Neural cell (in vitro differentiated cells): Measurements from ENCODE around the gene CHST11. TPM values are rescaled to one million over a fixed set of nuclear protein-coding genes. Genes with fewer than 3 reads are reported as not detected.

Experiments
- H2AFZ ChIP-seq: fragments of 200-600, 300-800 bp; sonication (generic), shearing (Covaris generic); 2 replicates; pipeline ENCODE4 v1.6.0; 2014; ENCODE audit warnings: low read depth, mild to moderate bottlenecking, antibody characterized with exemption, low read length, moderate library complexity
- H3F3A ChIP-seq: fragments of 200-600 bp; shearing (Covaris generic); 2 replicates; pipeline ENCODE4 v1.6.1; 2016; ENCODE audit warnings: mild to moderate bottlenecking, moderate library complexity, mixed read lengths, antibody characterized with exemption, low read length; ENCODE audit not compliant: insufficient read depth, poor library complexity, severe bottlenecking
- H3K27ac ChIP-seq: fragments of 200-600, 300-800 bp; sonication (generic), shearing (Covaris generic); 2 replicates; pipeline ENCODE4 v1.5.1; 2014; ENCODE audit warnings: mild to moderate bottlenecking, low read length, moderate library complexity
- H3K27me3 ChIP-seq: fragments of 300-800, 200-600 bp; sonication (generic), shearing (Covaris generic); 2 replicates; pipeline ENCODE4 v1.6.0; 2014; ENCODE audit warnings: mild to moderate bottlenecking, low read depth, low read length, moderate library complexity; ENCODE audit not compliant: insufficient read depth
- H3K36me3 ChIP-seq: fragments of 300-800, 200-600 bp; sonication (generic), shearing (Covaris generic); 2 replicates; pipeline ENCODE4 v1.5.1; 2014; ENCODE audit warnings: mild to moderate bottlenecking, antibody characterized with exemption, low read length, moderate library complexity; ENCODE audit not compliant: insufficient read depth
- H3K4me2 ChIP-seq: fragments of 300-800, 200-600 bp; sonication (generic), shearing (Covaris generic); 2 replicates; pipeline ENCODE4 v1.6.0; 2014; ENCODE audit warnings: mild to moderate bottlenecking, low read length
- H3K4me3 ChIP-seq: fragments of 300-800, 200-600 bp; sonication (generic), shearing (Covaris generic); 2 replicates; pipeline ENCODE4 v1.5.1; 2014; ENCODE audit warnings: mild to moderate bottlenecking, low read length, moderate library complexity
- H3K79me2 ChIP-seq: fragments of 200-600 bp; shearing (Covaris generic); replicated peaks from 2 replicates; pipeline ENCODE4 v1.6.0; 2014; ENCODE audit warnings: mild to moderate bottlenecking, low read length, moderate library complexity; ENCODE audit not compliant: insufficient read depth
- H3K9ac ChIP-seq: fragments of 300-800, 200-600 bp; sonication (generic), shearing (Covaris generic); 2 replicates; pipeline ENCODE4 v1.6.1; 2016; ENCODE audit warnings: mild to moderate bottlenecking, low read length, mixed read lengths
- H3K9me2 ChIP-seq: fragments of 200-600 bp; shearing (Covaris generic); 2 replicates; pipeline ENCODE4 v1.6.1; 2016; ENCODE audit warnings: mild to moderate bottlenecking, low read length, mixed read lengths; ENCODE audit not compliant: insufficient read depth
- H3K9me3 ChIP-seq: fragments of 200-600, 300-800 bp; sonication (generic), shearing (Covaris generic); 2 replicates; pipeline ENCODE4 v1.6.1; 2016; ENCODE audit warnings: mild to moderate bottlenecking, mixed run types, low read length, moderate library complexity, mixed read lengths
- H4K20me1 ChIP-seq: fragments of 200-600 bp; shearing (Covaris generic); 2 replicates; pipeline ENCODE4 v1.6.1; 2016; ENCODE audit warnings: mild to moderate bottlenecking, mixed run types; ENCODE audit not compliant: insufficient read depth
- EP300 ChIP-seq: fragments of 450-650 bp; conservative IDR thresholded peaks from 2 replicates; pipeline ENCODE4 v1.6.1; 2014; ENCODE audit warnings: antibody characterized with exemption, mild to moderate bottlenecking, moderate library complexity; ENCODE audit not compliant: poor library complexity, severe bottlenecking
- EZH2 ChIP-seq: fragments of 200-600, 300-800 bp; shearing (Covaris generic), sonication (generic); IDR thresholded peaks from 2 replicates; pipeline ENCODE4 v1.6.1; 2014; ENCODE audit warnings: antibody characterized with exemption, low read length, borderline replicate concordance, mild to moderate bottlenecking; ENCODE audit not compliant: insufficient read depth, poor library complexity, severe bottlenecking
- MXI1 ChIP-seq: fragments of 450-650 bp; conservative IDR thresholded peaks from 2 replicates; pipeline ENCODE4 v1.6.1; 2014; ENCODE audit warnings: antibody characterized with exemption, mild to moderate bottlenecking; ENCODE audit not compliant: poor library complexity, severe bottlenecking
- POLR2AphosphoS5 ChIP-seq: IDR thresholded peaks from 2 replicates; pipeline ENCODE4 v1.6.1; 2012
- RAD21 ChIP-seq: fragments of 450-650 bp; conservative IDR thresholded peaks from 2 replicates; pipeline ENCODE4 v1.6.1; 2014; ENCODE audit warnings: antibody characterized with exemption, mild to moderate bottlenecking, moderate library complexity
- SMC3 ChIP-seq: fragments of 450-650 bp; conservative IDR thresholded peaks from 2 replicates; pipeline ENCODE4 v1.6.1; 2014; ENCODE audit warnings: antibody characterized with exemption, mild to moderate bottlenecking, moderate library complexity; ENCODE audit not compliant: poor library complexity
- TAF1 ChIP-seq: IDR thresholded peaks from 2 replicates; pipeline ENCODE4 v1.6.1; 2012; ENCODE audit warnings: low read depth
- polyA plus RNA-seq: library from polyadenylated mRNA; depleted of rRNA; stranded (reverse); fragments of >200 nt; gene quantifications from 2 replicates; pipeline ENCODE4 v1.2.3, GENCODE V29; 2014
- TF ChIP-seq, protein P1 (sequence below): IDR thresholded peaks from 2 replicates; pipeline ENCODE4 v1.6.1; 2012; ENCODE audit warnings: borderline replicate concordance
- TF ChIP-seq, protein P2 (sequence below): fragments of 450-650 bp; IDR thresholded peaks from 2 replicates; pipeline ENCODE4 v1.5.1; 2014; ENCODE audit warnings: antibody characterized with exemption, mild to moderate bottlenecking, moderate library complexity; ENCODE audit not compliant: poor library complexity, severe bottlenecking

The CHST11 gene
- polyA plus RNA-seq, 1 donor from 2014 or later: 15.0 TPM

DNA sequence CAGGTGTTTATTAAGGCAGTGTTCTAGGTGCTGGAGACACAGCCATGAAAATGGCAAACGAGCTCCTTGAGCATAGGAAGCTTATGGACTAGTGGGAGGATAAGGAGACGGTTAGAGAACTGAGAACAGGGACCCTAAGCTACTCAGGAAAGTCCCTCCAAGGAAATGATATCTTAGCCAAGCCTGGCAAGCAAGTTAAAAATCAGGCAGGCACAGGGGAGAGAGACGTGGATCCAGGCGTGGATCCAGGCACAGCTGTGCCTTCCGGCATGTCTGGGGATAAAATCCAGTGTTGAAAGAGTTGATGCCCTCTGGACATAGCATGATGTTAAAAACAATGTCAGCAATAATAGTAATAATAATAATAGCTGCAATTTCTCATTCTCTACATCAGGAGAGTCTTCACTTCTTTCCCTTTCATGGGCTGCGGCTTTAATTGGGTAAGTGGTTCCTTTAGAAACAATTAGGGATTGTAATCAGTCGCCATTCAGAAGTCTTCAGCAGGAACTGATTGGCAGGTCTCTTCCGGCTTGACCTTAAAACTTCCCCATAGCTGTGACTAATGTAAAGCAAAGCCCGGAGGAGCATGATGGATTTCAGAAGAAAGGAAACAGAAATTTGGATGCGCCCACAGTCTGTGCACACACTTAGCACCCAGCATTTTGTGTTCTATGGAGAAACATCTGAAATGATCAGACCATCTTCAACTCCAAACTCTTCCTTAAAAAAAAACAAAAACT lies 271.1 kb downstream of the CHST11 start:
- H3K9me2 ChIP-seq: no peaks in the 10 kb centered on the region
- no peaks in the 10 kb centered on the region for H3K79me2 ChIP-seq
- no peak for TF ChIP-seq SMC3
- no peak for TF ChIP-seq MXI1
- TF ChIP-seq EZH2: no peak
- TF ChIP-seq EP300: no peak
- TF ChIP-seq POLR2AphosphoS5: no peak
- TF ChIP-seq, protein P1, sequence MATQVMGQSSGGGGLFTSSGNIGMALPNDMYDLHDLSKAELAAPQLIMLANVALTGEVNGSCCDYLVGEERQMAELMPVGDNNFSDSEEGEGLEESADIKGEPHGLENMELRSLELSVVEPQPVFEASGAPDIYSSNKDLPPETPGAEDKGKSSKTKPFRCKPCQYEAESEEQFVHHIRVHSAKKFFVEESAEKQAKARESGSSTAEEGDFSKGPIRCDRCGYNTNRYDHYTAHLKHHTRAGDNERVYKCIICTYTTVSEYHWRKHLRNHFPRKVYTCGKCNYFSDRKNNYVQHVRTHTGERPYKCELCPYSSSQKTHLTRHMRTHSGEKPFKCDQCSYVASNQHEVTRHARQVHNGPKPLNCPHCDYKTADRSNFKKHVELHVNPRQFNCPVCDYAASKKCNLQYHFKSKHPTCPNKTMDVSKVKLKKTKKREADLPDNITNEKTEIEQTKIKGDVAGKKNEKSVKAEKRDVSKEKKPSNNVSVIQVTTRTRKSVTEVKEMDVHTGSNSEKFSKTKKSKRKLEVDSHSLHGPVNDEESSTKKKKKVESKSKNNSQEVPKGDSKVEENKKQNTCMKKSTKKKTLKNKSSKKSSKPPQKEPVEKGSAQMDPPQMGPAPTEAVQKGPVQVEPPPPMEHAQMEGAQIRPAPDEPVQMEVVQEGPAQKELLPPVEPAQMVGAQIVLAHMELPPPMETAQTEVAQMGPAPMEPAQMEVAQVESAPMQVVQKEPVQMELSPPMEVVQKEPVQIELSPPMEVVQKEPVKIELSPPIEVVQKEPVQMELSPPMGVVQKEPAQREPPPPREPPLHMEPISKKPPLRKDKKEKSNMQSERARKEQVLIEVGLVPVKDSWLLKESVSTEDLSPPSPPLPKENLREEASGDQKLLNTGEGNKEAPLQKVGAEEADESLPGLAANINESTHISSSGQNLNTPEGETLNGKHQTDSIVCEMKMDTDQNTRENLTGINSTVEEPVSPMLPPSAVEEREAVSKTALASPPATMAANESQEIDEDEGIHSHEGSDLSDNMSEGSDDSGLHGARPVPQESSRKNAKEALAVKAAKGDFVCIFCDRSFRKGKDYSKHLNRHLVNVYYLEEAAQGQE: no peak
- no peak for TF ChIP-seq TAF1
- no peak for TF ChIP-seq RAD21
- TF ChIP-seq, protein P2, sequence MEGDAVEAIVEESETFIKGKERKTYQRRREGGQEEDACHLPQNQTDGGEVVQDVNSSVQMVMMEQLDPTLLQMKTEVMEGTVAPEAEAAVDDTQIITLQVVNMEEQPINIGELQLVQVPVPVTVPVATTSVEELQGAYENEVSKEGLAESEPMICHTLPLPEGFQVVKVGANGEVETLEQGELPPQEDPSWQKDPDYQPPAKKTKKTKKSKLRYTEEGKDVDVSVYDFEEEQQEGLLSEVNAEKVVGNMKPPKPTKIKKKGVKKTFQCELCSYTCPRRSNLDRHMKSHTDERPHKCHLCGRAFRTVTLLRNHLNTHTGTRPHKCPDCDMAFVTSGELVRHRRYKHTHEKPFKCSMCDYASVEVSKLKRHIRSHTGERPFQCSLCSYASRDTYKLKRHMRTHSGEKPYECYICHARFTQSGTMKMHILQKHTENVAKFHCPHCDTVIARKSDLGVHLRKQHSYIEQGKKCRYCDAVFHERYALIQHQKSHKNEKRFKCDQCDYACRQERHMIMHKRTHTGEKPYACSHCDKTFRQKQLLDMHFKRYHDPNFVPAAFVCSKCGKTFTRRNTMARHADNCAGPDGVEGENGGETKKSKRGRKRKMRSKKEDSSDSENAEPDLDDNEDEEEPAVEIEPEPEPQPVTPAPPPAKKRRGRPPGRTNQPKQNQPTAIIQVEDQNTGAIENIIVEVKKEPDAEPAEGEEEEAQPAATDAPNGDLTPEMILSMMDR: no peak
- H3K4me3 ChIP-seq: no peak overlapping the region
- H3F3A ChIP-seq: peaks cover 5% of the 10 kb centered on the region
- no peaks in the 10 kb centered on the region for H4K20me1 ChIP-seq
- no peaks in the 10 kb centered on the region for H3K36me3 ChIP-seq
- no peaks in the 10 kb centered on the region for H3K9me3 ChIP-seq
- H3K27me3 ChIP-seq: no peaks in the 10 kb centered on the region
- no peak overlapping the region for H2AFZ ChIP-seq
- H3K9ac ChIP-seq: no peak overlapping the region
- H3K27ac ChIP-seq: no peak overlapping the region
- no peak overlapping the region for H3K4me2 ChIP-seq

DNA sequence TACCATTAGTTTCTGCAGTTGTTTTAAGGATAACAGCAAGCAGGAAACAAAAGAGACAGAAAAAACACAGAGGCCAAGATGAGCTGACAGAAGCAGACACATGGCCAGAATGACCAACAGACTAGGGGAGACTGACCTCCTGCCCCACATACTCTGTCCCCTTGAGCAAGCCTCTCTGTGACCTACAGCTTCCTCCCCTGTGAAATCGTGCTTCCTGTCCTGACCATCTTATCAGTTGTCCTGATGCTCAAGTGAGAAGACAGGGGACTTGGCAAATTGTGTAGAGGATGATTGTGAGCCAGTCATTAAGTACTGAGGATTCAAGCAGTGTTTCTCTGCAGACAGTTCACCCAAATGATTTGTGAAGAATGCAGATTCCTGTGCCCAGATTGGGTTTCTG lies 272.3 kb downstream of the CHST11 start:
- Histone ChIP-seq H3K4me3 (no peak overlapping the region), H2AFZ (no peak overlapping the region), H3K79me2 (no peaks in the 10 kb centered on the region), H3K4me2 (no peak overlapping the region), H3K27me3 (no peaks in the 10 kb centered on the region), H3F3A (no peaks in the 10 kb centered on the region), H3K27ac (no peak overlapping the region), H3K9ac (no peak overlapping the region), H3K9me2 (no peaks in the 10 kb centered on the region), H4K20me1 (no peaks in the 10 kb centered on the region), H3K9me3 (no peaks in the 10 kb centered on the region), H3K36me3 (no peaks in the 10 kb centered on the region)
- no peak for TF ChIP-seq RAD21
- no peak for TF ChIP-seq EZH2
- no peak for TF ChIP-seq EP300
- TF ChIP-seq, protein P1: no peak
- no peak for TF ChIP-seq POLR2AphosphoS5
- TF ChIP-seq TAF1: no peak
- no peak for TF ChIP-seq SMC3
